ENCODE measurements around the gene MAGEF1. TPM values are rescaled to one million over a fixed set of nuclear protein-coding genes. Genes with fewer than 3 reads are reported as not detected.
A peak's percentile ranks its signal among the peaks of the same experiment; 100 is the strongest.

Gene MAGEF1
- total RNA-seq, 1 donor from 2014 or later = 26.2 TPM

DNA sequence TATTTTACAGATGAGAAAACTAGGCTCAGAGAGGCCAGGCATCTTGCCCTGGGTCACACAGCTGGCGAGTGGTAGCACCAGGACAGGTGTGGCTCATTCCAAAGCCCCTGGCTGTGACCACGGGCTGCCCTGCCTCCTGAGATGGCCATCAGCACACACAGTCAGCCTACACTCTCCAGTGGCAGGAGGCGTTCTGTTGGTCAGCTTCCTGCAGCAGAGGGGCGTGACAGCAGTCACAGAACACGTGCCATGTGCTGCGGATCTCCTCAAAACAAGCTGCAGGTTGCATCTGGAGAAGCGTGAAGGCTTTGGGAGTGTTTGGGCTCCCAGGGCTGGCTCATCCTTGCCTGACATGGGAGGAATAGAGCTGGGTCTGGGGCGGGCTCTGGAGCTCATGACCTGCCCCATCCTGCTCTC, 43.5 kb upstream of the MAGEF1 start:
- Histone ChIP-seq H3K36me3 (ENCODE audit: insufficient read depth, low read length) (no peaks in the 10 kb centered on the region), H3K9me3 (ENCODE audit: insufficient read depth, low read depth, low read length) (peaks cover under 1% of the 10 kb centered on the region), H4K20me1 (ENCODE audit: insufficient read depth, low read length) (no peaks in the 10 kb centered on the region), H2AFZ (ENCODE audit: low read depth, low read length) (no peak overlapping the region), H3K27ac (ENCODE audit: low read depth, low read length) (no peak overlapping the region), H3K79me2 (ENCODE audit: insufficient read depth, low read length) (no peaks in the 10 kb centered on the region), H3K9ac (ENCODE audit: low read length) (no peak overlapping the region), H3K4me3 (ENCODE audit: insufficient read depth, low read depth, low read length) (no peak overlapping the region), H3K4me1 (ENCODE audit: insufficient read depth, low read length) (peaks cover 6% of the 10 kb centered on the region), H3K4me2 (ENCODE audit: low read length) (no peak overlapping the region), H3K27me3 (ENCODE audit: insufficient read depth, low read length) (no peaks in the 10 kb centered on the region)
- Mint-ChIP-seq H3K4me3 (ENCODE audit: unreplicated experiment) (no peak overlapping the region), H3K36me3 (ENCODE audit: low read depth, unreplicated experiment) (no peaks in the 10 kb centered on the region), H3K27ac (ENCODE audit: unreplicated experiment) (no peak overlapping the region), H3K4me1 (ENCODE audit: low read depth, unreplicated experiment) (peaks cover 5% of the 10 kb centered on the region), H3K9me3 (ENCODE audit: unreplicated experiment) (no peaks in the 10 kb centered on the region), H3K27me3 (ENCODE audit: low read depth, unreplicated experiment) (peaks cover 36% of the 10 kb centered on the region)
- DNase-seq (ENCODE audit: low read depth) (no peak), FAIRE-seq (no peak)
- TF ChIP-seq, protein P1, sequence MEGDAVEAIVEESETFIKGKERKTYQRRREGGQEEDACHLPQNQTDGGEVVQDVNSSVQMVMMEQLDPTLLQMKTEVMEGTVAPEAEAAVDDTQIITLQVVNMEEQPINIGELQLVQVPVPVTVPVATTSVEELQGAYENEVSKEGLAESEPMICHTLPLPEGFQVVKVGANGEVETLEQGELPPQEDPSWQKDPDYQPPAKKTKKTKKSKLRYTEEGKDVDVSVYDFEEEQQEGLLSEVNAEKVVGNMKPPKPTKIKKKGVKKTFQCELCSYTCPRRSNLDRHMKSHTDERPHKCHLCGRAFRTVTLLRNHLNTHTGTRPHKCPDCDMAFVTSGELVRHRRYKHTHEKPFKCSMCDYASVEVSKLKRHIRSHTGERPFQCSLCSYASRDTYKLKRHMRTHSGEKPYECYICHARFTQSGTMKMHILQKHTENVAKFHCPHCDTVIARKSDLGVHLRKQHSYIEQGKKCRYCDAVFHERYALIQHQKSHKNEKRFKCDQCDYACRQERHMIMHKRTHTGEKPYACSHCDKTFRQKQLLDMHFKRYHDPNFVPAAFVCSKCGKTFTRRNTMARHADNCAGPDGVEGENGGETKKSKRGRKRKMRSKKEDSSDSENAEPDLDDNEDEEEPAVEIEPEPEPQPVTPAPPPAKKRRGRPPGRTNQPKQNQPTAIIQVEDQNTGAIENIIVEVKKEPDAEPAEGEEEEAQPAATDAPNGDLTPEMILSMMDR (IDR thresholded peaks at IDR 0.05; ENCODE audit: insufficient read depth, low read depth, low read length) = no peak
- TF ChIP-seq EZH2 (IDR thresholded peaks at IDR 0.05; ENCODE audit: insufficient read depth, low read length) = no peak

DNA sequence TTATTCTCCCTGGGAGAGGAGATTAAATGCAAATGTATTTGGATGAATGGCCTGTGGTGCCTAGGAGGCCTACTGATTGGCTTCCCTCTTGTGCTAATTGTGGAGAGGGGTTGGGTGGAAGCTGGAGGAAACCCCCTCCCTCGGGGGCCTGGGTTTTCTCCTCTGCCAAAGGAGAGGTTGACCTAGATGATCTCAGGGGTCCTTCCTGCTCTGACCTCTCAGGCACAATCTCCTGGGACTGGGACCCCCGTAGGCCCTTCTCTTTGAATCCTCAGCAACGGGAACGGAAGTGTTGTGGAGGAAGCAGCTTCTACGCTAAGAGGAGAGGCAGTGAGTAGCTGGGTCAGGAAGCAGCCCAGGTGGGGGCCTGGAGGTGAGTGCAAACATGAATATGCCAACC, 40.5 kb upstream of the MAGEF1 start:
- no peak overlapping the region for H3K4me3 ChIP-seq (ENCODE audit: insufficient read depth, low read depth, low read length)

DNA sequence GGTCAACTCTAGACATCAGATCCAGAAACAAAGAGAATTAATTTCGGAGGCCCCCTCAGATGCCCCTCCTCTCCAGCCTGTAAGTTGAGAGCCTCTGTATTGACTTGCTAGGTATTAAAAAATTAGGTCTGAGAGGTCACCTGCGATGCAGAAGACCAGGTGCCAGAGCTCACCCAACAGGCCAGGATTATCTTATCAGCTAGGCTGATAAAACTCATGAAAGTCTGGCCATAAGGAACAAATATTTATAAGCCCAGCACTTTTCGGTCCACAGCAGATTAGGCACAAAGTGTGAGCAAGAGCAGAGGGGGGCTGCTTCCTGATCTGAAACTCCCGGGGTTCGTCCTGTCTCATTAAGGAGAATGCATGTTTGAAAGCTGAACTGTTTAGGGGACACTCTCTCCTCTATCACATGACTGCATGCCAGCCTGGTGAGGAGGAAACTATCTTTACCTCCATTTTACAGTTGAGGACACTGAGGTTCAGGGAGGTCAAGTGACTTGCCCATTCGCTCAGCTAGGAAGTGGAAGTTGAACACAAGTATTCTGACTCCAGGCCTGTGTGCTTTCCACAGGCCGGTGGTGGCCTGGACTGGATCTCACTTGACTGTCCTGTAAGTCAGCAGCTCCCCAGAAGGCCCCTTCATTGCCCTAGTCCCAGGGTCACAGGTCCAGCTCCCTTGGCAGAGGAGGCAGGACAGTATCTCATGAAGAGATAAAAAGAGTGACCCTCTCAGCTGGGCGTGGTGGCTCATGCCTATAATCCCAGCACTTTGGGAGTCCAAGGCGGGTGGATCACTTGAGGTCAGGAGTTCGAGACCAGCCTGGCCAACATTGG, 39.6 kb upstream of the MAGEF1 start:
- Mint-ChIP-seq H3K9me3 (ENCODE audit: unreplicated experiment) (no peaks in the 10 kb centered on the region), H3K27ac (ENCODE audit: unreplicated experiment) (no peak overlapping the region), H3K4me1 (ENCODE audit: low read depth, unreplicated experiment) (no peaks in the 10 kb centered on the region), H3K27me3 (ENCODE audit: low read depth, unreplicated experiment) (peaks cover 27% of the 10 kb centered on the region), H3K4me3 (ENCODE audit: unreplicated experiment) (no peak overlapping the region), H3K36me3 (ENCODE audit: low read depth, unreplicated experiment) (no peaks in the 10 kb centered on the region)
- peaks cover 3% of the 10 kb centered on the region for H3K9me3 ChIP-seq (ENCODE audit: insufficient read depth, low read depth, low read length)
- TF ChIP-seq, protein P1 (IDR thresholded peaks at IDR 0.05; ENCODE audit: insufficient read depth, low read depth, low read length) = no peak
- TF ChIP-seq EZH2 (IDR thresholded peaks at IDR 0.05; ENCODE audit: insufficient read depth, low read length) = no peak
- H2AFZ ChIP-seq (ENCODE audit: low read depth, low read length) = no peak overlapping the region
- H3K27ac ChIP-seq (ENCODE audit: low read depth, low read length) = no peak overlapping the region
- peaks cover 4% of the 10 kb centered on the region for H3K27me3 ChIP-seq (ENCODE audit: insufficient read depth, low read length)
- no peaks in the 10 kb centered on the region for H3K4me1 ChIP-seq (ENCODE audit: insufficient read depth, low read length)
- H3K4me2 ChIP-seq (ENCODE audit: low read length) = no peak overlapping the region
- FAIRE-seq (no peak), DNase-seq (ENCODE audit: low read depth) (no peak)
- H3K9ac ChIP-seq (ENCODE audit: low read length) = no peak overlapping the region
- no peaks in the 10 kb centered on the region for H4K20me1 ChIP-seq (ENCODE audit: insufficient read depth, low read length)
- no peaks in the 10 kb centered on the region for H3K36me3 ChIP-seq (ENCODE audit: insufficient read depth, low read length)
- no peak overlapping the region for H3K4me3 ChIP-seq (ENCODE audit: insufficient read depth, low read depth, low read length)
- no peaks in the 10 kb centered on the region for H3K79me2 ChIP-seq (ENCODE audit: insufficient read depth, low read length)

More for the DNA sequence above, 40.5 kb upstream of the MAGEF1 start:
- H3K4me1 Mint-ChIP-seq (ENCODE audit: low read depth, unreplicated experiment) = peaks cover 5% of the 10 kb centered on the region
- no peaks in the 10 kb centered on the region for H4K20me1 ChIP-seq (ENCODE audit: insufficient read depth, low read length)
- H3K9ac ChIP-seq (ENCODE audit: low read length) = no peak overlapping the region
- no peaks in the 10 kb centered on the region for H3K9me3 Mint-ChIP-seq (ENCODE audit: unreplicated experiment)
- H2AFZ ChIP-seq (ENCODE audit: low read depth, low read length) = no peak overlapping the region
- H3K36me3 ChIP-seq (ENCODE audit: insufficient read depth, low read length) = no peaks in the 10 kb centered on the region
- FAIRE-seq (no peak), DNase-seq (ENCODE audit: low read depth) (no peak)
- H3K27me3 ChIP-seq (ENCODE audit: insufficient read depth, low read length) = peaks cover 4% of the 10 kb centered on the region
- H3K27ac Mint-ChIP-seq (ENCODE audit: unreplicated experiment) = peak overlapping the region; percentile 53
- H3K27me3 Mint-ChIP-seq (ENCODE audit: low read depth, unreplicated experiment) = peaks cover 35% of the 10 kb centered on the region
- H3K4me2 ChIP-seq (ENCODE audit: low read length) = no peak overlapping the region
- H3K79me2 ChIP-seq (ENCODE audit: insufficient read depth, low read length) = no peaks in the 10 kb centered on the region
- TF ChIP-seq EZH2 (IDR thresholded peaks at IDR 0.05; ENCODE audit: insufficient read depth, low read length) = no peak
- no peak overlapping the region for H3K27ac ChIP-seq (ENCODE audit: low read depth, low read length)
- H3K4me1 ChIP-seq (ENCODE audit: insufficient read depth, low read length) = peaks cover 2% of the 10 kb centered on the region
- H3K9me3 ChIP-seq (ENCODE audit: insufficient read depth, low read depth, low read length) = peaks cover 3% of the 10 kb centered on the region
- H3K4me3 Mint-ChIP-seq (ENCODE audit: unreplicated experiment) = no peak overlapping the region
- H3K36me3 Mint-ChIP-seq (ENCODE audit: low read depth, unreplicated experiment) = no peaks in the 10 kb centered on the region

Data from astrocyte (in vitro differentiated cells and primary cell).